GM18511 (cell line): ENCODE data around the gene KLHL30.

ENCODE experiments used
- ATAC-seq: cut with Tn5 transposase; IDR thresholded peaks from one replicate; pipeline ENCODE4 v1.9.1; 2021; ENCODE audit warnings: mild to moderate bottlenecking, moderate library complexity; ENCODE audit not compliant: unreplicated experiment

KLHL30 gene

DNA sequence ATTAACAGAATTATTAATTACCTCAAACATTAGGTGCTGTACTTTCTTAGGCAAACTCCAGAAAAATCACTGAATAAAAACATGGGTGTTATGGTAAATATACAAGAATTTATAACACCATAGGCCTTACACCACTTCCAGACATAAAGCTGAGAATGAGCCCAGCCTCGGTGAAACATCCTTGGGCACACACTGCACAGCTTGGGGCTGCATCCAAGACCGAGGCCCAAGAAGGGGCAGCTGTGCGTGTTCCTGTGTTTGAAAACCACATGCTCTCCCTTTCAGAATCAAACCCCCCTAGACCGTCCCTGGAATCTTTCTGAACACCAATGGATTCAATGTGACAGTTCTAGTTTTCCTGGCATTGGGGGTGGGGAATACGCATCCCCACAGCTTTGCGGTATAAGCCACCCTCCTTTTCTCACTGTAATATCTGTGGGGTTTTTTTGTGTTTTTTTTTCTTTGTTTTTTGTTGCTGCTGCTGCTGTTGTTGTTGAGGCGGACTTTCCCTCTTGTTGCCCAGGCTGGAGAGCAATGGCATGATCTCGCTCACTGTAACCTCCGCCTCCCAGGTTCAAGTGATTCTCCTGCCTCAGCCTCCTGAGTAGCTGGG is 33.2 kb downstream of the KLHL30 start:
- no peak for ATAC-seq

DNA sequence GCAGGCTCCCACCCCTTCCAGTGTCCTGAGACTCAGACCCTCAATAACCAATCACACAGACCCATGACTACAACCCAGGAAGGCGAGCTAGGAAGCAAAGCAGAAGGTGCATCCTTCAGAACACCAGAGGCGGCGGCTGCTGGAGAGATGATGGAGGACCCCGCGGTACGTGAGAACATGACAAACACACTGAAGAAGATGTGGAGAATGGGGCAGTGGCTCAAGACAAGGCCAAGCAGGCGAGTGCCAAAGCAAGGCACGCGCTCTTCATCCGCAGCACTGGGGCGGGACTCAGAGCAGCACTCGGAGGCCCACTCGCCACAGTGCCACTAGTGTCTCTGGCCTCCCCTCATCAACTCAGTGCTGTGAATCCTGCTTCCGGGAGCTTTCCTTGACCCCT is 34.0 kb downstream of the KLHL30 start:
- no peak for ATAC-seq

DNA sequence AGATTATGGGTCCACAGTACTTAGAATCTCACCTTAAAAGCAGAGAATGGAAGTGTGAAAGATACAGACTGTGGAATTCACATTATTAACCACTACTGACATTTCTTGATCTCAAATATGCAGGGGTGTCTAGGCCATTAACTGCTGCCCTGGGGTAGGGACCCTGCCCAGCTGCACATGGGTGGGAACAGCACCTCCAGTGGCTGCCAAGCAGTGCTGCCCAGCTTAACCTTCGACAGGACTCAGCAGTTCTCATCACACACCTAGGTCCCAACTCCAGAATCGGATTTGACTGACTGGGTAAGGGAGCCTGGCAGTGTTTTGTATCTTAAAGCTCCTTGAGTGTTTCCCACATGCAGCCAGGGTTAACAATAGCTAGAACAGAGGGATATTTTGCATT is 35.2 kb downstream of the KLHL30 start:
- no peak for ATAC-seq

DNA sequence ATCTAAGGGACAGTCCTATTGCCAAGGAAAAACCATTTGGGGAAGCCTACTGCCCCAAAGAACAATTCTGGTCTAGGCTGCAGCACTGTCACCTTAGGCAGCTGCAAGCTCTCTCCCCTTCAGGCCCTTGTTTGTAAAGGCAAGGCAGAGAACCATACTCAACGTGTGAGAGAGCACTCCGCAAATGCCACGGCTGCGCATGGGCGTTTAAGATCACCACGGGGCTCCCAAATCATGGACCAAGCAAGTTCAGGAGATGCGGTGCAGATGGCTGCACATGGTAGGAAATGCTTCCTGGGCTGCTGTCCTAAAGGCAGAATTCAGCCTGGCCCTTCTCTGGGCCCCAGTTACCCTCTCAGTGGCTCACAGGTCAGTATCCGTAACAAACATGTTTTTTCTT is 35.8 kb downstream of the KLHL30 start:
- no peak for ATAC-seq

DNA sequence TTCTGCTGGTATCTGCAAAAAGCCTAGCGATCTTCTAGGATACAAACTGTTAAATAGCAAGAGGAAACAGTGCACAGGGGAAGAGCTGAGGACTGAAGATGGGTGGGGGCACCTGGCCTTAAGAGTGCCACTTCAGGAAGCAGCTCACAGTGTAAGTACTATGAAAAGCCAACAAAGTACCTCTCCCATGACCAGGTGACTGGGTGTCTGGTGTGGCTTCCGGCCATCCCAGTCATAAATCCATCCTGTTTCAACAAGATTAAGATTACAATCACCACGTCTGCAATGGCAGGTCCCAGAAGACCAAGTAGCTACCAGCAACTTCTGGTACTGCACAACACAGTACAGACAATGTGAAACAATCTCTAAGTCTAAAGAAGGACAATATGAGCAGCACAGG is 36.2 kb downstream of the KLHL30 start:
- ATAC-seq, result no peak

DNA sequence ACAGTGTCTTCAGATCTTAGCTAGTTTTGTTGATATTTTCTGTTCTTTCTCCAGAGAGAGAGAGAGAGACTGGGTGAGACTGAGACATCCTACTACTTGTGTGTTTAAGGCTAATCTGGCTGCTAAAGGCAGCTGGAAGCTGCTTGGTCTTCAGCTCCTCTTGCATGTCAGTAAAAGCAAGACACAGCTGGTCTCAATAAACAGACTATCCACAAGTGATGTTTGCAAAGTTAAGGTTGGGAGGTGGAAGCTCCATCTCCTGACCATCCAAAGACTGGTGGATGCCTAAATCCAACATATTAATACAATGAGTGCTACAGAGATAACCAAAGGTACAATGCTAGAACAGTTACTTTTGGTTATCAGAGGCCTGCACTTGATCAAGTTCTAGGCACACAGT is 38.1 kb downstream of the KLHL30 start:
- ATAC-seq, result no peak

DNA sequence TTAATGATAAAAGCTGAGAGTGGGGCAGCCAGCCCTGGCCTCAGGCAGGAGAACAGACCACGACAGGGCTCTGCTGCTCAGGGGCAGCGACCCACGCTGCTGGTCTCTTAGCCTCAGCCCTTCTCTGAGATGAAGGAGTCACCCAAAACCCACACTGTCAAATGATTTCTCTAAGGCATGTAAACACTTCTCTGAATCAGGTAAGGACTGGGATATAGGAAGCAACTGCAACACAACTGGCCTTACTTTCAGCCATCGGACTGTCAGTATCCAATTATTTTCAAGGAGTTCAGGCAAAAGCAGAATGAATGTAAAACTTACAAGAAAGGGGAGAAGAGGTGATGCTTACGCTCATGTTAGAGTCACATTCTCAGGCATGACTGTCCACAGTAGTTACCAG is 42.1 kb downstream of the KLHL30 start:
- ATAC-seq, result no peak

DNA sequence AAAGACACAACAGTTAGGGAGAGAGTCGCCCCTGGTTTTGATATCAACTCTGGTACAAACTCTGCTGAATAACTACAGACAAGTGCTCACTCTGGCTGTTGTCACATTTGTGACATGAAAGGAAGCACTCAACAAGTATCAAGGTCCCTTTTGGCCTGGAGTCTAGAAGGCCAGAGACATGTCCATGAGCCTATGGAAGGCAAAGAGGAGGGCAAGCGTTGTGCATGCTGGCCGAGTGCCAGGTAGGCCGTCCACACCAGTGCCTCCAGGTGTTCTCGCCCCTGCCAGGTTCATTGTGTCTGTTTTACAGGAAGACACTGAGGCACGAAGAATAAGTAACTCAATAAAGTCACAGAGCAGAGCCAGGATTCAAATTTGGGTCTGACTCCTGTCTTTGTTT is 43.9 kb downstream of the KLHL30 start:
- no peak for ATAC-seq

DNA sequence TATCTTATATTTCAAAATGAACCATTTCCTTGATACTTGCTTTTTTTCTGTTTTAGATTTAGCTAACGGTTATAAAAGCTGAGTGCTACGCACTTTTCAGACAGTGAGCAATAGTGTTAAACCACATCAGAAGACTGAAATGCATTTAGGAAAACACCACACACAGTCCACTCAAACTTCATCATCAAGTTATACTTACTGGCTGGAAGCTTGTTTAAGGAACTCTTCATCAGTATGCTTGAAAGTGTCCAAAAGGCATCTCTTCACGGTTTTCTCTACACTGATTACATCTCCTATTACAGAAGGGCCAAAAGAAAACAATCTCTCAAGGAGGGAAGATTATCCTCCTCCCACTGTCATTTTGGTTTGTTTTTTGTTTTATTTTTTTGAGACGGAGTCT is 45.4 kb downstream of the KLHL30 start:
- ATAC-seq, result no peak

DNA sequence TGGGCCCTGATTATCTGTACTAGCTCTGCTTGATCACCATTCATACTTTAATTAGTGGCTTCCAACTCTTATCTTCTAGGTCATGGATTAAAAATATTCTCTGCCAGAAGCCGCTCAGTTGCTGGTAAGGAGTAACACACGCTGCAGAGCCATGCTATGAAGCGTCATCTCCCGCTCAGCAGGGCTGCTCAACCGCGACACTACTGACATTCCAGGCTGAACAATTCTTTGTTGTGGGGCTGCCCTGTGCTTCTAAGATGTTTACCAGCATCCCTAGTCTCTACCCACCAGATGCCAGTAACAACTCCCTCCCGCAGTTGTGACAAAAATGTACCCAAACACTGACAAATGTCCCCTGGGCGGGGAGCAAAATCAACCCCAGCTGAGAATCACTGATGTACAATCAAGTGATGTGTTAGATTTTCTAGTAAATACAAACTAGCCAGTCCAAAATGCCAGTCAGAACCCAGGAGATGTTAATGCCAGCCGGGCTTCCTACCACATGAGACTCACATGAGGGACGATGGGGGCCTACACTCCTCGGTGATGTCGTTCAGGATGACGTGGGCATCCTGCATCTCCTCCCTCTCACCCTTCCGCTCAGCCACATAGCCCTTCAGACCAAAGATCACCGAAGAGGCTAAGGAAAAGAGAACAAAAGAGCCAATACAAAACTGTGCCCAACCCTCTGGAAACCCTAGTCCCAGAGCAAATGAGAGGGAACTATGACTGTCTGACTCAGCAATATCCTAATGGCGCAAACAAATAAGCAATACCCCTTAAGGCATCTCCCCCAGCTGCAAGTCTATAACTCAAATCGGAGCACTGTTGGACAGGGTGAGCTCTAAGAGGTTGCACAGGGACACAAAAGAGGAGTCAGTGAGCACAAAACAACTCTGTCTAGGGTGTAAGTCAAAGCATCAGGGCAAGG is 49.4 kb downstream of the KLHL30 start:
- no peak for ATAC-seq

DNA sequence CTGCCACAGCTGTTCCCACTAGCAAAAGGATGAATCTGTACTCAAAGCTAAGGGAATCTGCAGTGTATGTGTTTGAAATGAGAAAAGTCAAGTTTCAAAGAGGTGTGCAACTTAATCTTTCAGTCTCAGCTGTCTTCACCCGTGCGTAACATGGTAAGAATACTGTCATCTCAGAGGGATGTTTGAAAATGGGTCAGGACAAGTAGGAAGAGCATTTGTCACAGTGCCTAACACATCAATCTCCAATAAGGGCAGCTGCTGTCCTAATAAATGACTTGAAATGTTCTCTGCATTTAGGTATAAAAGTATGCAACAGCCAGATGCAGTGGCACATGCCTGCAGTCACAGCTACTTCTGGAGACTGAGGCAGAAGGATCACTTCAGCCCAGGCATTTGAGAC is 52.0 kb downstream of the KLHL30 start:
- ATAC-seq, result no peak
